ENCODE results near the gene CPA1. TPM values are rescaled to one million over a fixed set of nuclear protein-coding genes. Genes with fewer than 3 reads are reported as not detected.

Gene CPA1
- total RNA-seq, 1 donor from 2014 or later = not detected

DNA sequence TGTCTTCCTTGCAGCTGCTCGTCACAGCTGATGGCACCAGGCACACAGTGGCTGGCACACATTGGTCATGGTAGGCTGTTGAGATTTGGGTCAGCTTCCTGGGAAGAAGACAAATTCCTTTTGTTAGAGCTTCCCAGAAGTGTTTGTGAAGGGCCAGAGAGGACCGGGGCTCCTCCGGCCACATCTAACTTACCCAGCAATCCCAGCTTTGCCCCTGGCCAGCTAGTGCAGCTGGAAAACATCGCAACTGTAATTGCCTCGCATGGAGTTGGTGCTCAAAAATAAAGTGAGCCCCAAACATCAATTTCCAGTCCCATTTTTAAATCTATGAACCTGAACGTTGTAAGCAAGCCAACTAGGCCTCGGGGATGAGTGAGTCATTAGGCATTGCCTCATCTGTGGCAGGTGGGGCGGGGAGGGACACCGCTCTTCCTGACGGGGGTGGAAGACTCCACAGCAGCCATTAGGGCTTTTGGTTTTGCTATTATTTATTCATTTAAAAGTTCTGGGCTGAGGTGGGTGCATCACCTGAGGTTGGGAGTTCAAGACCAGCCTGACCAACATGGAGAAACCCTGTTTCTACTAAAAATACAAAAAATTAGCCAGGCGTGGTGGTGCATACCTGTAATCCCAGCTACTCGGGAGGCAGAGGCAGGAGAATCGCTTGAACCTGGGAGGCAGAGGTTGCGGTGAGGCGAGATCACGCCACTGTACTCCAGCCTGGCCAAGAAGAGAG is 23.2 kb upstream of the CPA1 start:
- Mint-ChIP-seq H3K27me3 (no peaks in the 10 kb centered on the region), H3K9me3 (peaks cover 9% of the 10 kb centered on the region), H3K4me3 (no peak overlapping the region), H3K36me3 (ENCODE audit: low read depth) (no peaks in the 10 kb centered on the region), H3K27ac (no peak overlapping the region), H3K4me1 (no peaks in the 10 kb centered on the region)
- POLR2A ChIA-PET = no interaction called here
- intact Hi-C loops (cut with micrococcal nuclease) = no loop called here
- TF ChIP-seq, protein P1, sequence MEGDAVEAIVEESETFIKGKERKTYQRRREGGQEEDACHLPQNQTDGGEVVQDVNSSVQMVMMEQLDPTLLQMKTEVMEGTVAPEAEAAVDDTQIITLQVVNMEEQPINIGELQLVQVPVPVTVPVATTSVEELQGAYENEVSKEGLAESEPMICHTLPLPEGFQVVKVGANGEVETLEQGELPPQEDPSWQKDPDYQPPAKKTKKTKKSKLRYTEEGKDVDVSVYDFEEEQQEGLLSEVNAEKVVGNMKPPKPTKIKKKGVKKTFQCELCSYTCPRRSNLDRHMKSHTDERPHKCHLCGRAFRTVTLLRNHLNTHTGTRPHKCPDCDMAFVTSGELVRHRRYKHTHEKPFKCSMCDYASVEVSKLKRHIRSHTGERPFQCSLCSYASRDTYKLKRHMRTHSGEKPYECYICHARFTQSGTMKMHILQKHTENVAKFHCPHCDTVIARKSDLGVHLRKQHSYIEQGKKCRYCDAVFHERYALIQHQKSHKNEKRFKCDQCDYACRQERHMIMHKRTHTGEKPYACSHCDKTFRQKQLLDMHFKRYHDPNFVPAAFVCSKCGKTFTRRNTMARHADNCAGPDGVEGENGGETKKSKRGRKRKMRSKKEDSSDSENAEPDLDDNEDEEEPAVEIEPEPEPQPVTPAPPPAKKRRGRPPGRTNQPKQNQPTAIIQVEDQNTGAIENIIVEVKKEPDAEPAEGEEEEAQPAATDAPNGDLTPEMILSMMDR (IDR thresholded peaks at IDR 0.05) = no peak
- ATAC-seq (ENCODE audit: low read depth) (no peak), DNase-seq (no peak)
- CTCF ChIA-PET = no interaction called here

DNA sequence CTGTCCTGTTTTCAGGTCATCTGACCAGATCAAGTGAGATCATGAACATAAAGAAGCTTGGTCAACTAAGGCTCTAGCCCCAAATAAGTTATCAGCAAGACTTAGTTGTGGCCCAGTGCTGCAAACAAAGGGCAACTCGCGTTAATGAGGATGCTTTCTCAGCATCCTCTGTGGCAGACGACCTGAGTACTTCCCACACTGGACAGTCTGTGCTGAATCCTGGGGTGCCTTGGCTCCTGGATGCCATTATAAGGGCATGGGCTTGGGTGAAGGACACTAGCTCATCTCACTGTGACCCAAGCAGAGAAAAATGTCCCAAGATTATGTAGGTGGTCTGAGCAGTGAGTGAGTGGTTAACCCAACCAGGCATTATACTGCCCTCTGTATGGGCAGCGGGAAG is 21.8 kb upstream of the CPA1 start:
- H3K9me3 Mint-ChIP-seq = peaks cover 9% of the 10 kb centered on the region
- H3K4me1 Mint-ChIP-seq = no peaks in the 10 kb centered on the region
- intact Hi-C loops (cut with micrococcal nuclease) = no loop called here

DNA sequence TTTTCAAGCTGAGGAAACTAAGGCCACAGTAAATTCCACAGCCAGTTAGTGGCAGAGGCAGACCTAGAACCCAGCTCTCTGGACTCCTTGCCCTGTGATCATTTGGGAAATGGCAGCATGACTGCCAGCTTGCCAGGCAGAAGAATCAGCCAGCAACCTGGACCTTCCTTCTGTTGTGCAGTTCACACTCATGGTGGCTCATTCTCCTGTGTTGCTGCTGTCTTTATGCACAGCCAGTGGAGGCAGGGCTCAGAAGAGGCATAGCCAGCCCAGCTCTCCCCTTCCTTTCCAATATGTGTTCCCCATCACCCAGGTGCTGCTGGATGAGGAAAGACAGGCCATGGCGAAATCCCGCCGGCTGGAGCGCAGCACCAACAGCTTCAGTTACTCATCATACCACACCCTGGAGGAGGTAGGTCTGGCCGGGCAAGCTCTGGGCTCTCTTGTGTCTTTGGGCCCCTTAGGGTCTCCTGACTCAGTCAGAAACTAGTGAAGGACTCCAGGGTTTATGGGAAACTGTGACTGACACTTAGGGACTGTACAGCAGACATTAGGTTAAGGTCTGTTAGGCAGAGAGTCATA is 20.9 kb upstream of the CPA1 start:
- ATAC-seq (ENCODE audit: low read depth) = no peak
- Mint-ChIP-seq H3K27me3 (no peaks in the 10 kb centered on the region), H3K4me1 (no peaks in the 10 kb centered on the region), H3K4me3 (no peak overlapping the region), H3K9me3 (peaks cover 9% of the 10 kb centered on the region), H3K36me3 (ENCODE audit: low read depth) (no peaks in the 10 kb centered on the region), H3K27ac (no peak overlapping the region)
- intact Hi-C loops (cut with micrococcal nuclease) = no loop called here
- TF ChIP-seq, protein P1 (IDR thresholded peaks at IDR 0.05) = no peak
- ChIA-PET CTCF (no interaction called here), POLR2A (no interaction called here)
- DNase-seq = no peak

More for the DNA sequence above, 21.8 kb upstream of the CPA1 start:
- TF ChIP-seq, protein P1 (IDR thresholded peaks at IDR 0.05) = no peak
- ChIA-PET POLR2A (no interaction called here), CTCF (no interaction called here)
- Mint-ChIP-seq H3K27me3 (no peaks in the 10 kb centered on the region), H3K36me3 (ENCODE audit: low read depth) (no peaks in the 10 kb centered on the region), H3K27ac (no peak overlapping the region), H3K4me3 (no peak overlapping the region)
- DNase-seq (no peak), ATAC-seq (ENCODE audit: low read depth) (no peak)

DNA sequence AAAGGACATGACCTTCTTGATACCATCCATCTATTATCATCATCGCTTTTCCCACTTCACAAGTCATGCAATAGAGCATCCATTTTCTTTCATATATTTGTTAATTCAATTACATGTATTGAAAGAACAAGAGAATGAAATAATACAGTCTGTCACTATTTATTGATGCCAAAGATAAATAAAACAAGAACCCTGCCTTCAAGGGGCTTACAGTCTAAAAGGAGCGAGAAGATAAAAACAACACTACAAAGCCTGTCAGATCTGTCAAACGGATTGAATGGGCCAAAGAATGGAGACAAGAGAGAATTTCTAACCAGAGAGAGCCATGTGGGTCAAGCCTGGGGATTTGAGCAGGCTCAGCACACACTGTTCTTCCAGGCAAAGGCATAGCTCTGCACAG is 19.8 kb upstream of the CPA1 start:
- intact Hi-C loops (cut with micrococcal nuclease) = no loop called here
- no peaks in the 10 kb centered on the region for H3K4me1 Mint-ChIP-seq
- no peak for DNase-seq
- ATAC-seq (ENCODE audit: low read depth) = no peak
- H3K36me3 Mint-ChIP-seq (ENCODE audit: low read depth) = no peaks in the 10 kb centered on the region
- ChIA-PET CTCF (no interaction called here), POLR2A (no interaction called here)
- TF ChIP-seq, protein P1 (IDR thresholded peaks at IDR 0.05) = no peak
- peaks cover 9% of the 10 kb centered on the region for H3K9me3 Mint-ChIP-seq
- H3K4me3 Mint-ChIP-seq = no peak overlapping the region
- H3K27ac Mint-ChIP-seq = no peak overlapping the region
- no peaks in the 10 kb centered on the region for H3K27me3 Mint-ChIP-seq

DNA sequence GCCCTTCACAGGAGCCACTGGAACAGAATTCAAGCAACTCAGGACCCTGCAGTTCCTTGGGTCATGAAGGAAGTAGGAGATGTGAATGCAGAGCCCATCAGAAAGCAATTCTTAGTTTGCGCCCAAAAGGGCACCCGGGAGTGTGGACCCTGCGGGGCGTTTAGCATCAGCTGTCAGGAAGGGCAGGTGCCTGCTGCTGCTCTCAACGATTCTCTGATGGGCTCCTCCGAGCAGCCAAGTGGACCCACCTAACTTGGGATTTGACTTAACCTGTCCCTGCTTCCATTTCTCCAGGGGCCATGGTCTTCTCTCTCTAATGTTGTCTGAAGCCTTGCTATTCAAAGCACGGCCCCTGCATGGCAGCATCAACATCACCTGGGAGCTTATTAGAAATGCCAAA is 18.6 kb upstream of the CPA1 start:
- TF ChIP-seq, protein P1 (IDR thresholded peaks at IDR 0.05) = no peak
- Mint-ChIP-seq H3K36me3 (ENCODE audit: low read depth) (no peaks in the 10 kb centered on the region), H3K4me1 (no peaks in the 10 kb centered on the region), H3K27ac (no peak overlapping the region), H3K4me3 (no peak overlapping the region), H3K9me3 (peaks cover 9% of the 10 kb centered on the region), H3K27me3 (no peaks in the 10 kb centered on the region)
- POLR2A ChIA-PET = no interaction called here
- ATAC-seq (ENCODE audit: low read depth) = no peak
- intact Hi-C loops (cut with micrococcal nuclease) = no loop called here
- CTCF ChIA-PET = no interaction called here
- DNase-seq = no peak

Measured in activated B cell treated with CpG ODN at 0.5 μM for 24 hours (primary cell).